GM13976 (cell line): ENCODE data around the gene SPINK13.

Source experiments
- DNase-seq: peaks from one replicate; pipeline ENCODE4 v3.0.0; 2012; ENCODE audit warnings: low spot score
- in situ Hi-C: fragments of 300-500 bp; cut with MboI; formaldehyde crosslinking; loops from one replicate; pipeline ENCODE4 v1.12.0; 2022; ENCODE audit warnings: low sequenced_read_pairs, mixed read lengths, inconsistent platforms; ENCODE audit not compliant: unreplicated experiment
- TF ChIP-seq, protein P1 (sequence below): IDR thresholded peaks from 2 replicates; pipeline ENCODE4 v1.5.1; 2012; ENCODE audit warnings: borderline replicate concordance, mild to moderate bottlenecking; ENCODE audit not compliant: insufficient read depth; ENCODE audit errors: extremely low read depth, missing control alignments, control extremely low read depth

Gene SPINK13

GRCh38 chr5:148335259-148335658, 66.7 kb downstream of the SPINK13 start, which contains the start of gene SPINK9:
SPINK9 (plus strand) TSS chr5:148335559; CDS start chr5:148335614, 55 bp downstream.
- in situ Hi-C loops: no loop called here
- TF ChIP-seq, protein P1, sequence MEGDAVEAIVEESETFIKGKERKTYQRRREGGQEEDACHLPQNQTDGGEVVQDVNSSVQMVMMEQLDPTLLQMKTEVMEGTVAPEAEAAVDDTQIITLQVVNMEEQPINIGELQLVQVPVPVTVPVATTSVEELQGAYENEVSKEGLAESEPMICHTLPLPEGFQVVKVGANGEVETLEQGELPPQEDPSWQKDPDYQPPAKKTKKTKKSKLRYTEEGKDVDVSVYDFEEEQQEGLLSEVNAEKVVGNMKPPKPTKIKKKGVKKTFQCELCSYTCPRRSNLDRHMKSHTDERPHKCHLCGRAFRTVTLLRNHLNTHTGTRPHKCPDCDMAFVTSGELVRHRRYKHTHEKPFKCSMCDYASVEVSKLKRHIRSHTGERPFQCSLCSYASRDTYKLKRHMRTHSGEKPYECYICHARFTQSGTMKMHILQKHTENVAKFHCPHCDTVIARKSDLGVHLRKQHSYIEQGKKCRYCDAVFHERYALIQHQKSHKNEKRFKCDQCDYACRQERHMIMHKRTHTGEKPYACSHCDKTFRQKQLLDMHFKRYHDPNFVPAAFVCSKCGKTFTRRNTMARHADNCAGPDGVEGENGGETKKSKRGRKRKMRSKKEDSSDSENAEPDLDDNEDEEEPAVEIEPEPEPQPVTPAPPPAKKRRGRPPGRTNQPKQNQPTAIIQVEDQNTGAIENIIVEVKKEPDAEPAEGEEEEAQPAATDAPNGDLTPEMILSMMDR: no peak
- no peak for DNase-seq
